SH-SY5Y (cell line): Measurements from ENCODE around the gene GGPS1.

Experiments used
- GATA2 ChIP-seq: IDR thresholded peaks from 2 replicates; pipeline ENCODE4 v1.6.1; 2011; ENCODE audit warnings: mild to moderate bottlenecking, low read depth, low read length
- GATA3 ChIP-seq: IDR thresholded peaks from 2 replicates; pipeline ENCODE4 v1.6.1; 2011; ENCODE audit warnings: low read depth, mild to moderate bottlenecking, low read length, moderate library complexity

GRCh38 chr1:235317168-235317567, 11.2 kb upstream of the GGPS1 start:
- TF ChIP-seq GATA2, result no peak
- no peak for TF ChIP-seq GATA3
